ENCODE results near the gene ITGA2.

ITGA2 gene

GRCh38 chr5:53027913-53028312, 38.8 kb downstream of the ITGA2 start:
- DNase-seq (ENCODE audit: insufficient read length, low spot score) = no peak
- TF ChIP-seq POLR2A (IDR thresholded peaks at IDR 0.05; ENCODE audit: low read depth, low read length) = no peak
- no peak for TF ChIP-seq TAF1 (IDR thresholded peaks at IDR 0.05; ENCODE audit: low read depth, low read length)
- no peak for TF ChIP-seq SPI1 (IDR thresholded peaks at IDR 0.05; ENCODE audit: low read depth, low read length)
- TF ChIP-seq POLR2AphosphoS5 (IDR thresholded peaks at IDR 0.05; ENCODE audit: low read depth, low read length) = no peak
- TF ChIP-seq PAX5 (IDR thresholded peaks at IDR 0.05; ENCODE audit: insufficient read depth, low read length, severe bottlenecking) = no peak
- TF ChIP-seq POU2F2 (IDR thresholded peaks at IDR 0.05; ENCODE audit: low read depth, low read length) = no peak
- no peak for FAIRE-seq

- no peak for TF ChIP-seq SPI1 (IDR thresholded peaks at IDR 0.05; ENCODE audit: low read depth, low read length)
- no peak for TF ChIP-seq POLR2AphosphoS5 (IDR thresholded peaks at IDR 0.05; ENCODE audit: low read depth, low read length)
- no peak for TF ChIP-seq PAX5 (IDR thresholded peaks at IDR 0.05; ENCODE audit: insufficient read depth, low read length, severe bottlenecking)
- no peak for TF ChIP-seq POLR2A (IDR thresholded peaks at IDR 0.05; ENCODE audit: low read depth, low read length)
- no peak for TF ChIP-seq TAF1 (IDR thresholded peaks at IDR 0.05; ENCODE audit: low read depth, low read length)
- TF ChIP-seq POU2F2 (IDR thresholded peaks at IDR 0.05; ENCODE audit: low read depth, low read length) = no peak
- no peak for DNase-seq (ENCODE audit: insufficient read length, low spot score)
- FAIRE-seq = no peak
Observed at GRCh38 chr5:53029608-53030007, 40.5 kb downstream of the ITGA2 start.

DNA sequence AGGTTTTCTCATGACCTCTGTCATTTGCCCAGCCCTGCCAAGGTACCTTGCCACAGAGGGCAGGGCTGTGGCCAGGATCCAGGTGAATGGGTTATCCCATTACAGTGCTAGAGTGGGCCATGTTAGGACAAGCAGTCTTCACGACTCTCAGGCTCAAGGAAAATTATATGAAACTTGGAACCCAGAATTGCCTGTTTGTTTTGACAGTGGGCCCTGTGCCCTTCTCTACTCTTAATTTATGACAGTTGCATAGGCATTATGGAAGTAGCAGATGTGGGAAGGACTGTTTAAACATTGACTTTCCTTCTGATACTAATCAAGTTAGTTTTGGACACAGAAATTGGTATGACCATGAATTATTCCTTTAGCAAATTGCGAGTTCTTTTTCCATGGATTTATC, 41.7 kb downstream of the ITGA2 start:
- DNase-seq (ENCODE audit: insufficient read length, low spot score) = no peak
- TF ChIP-seq POU2F2 (IDR thresholded peaks at IDR 0.05; ENCODE audit: low read depth, low read length) = no peak
- TF ChIP-seq TAF1 (IDR thresholded peaks at IDR 0.05; ENCODE audit: low read depth, low read length) = no peak
- no peak for TF ChIP-seq PAX5 (IDR thresholded peaks at IDR 0.05; ENCODE audit: insufficient read depth, low read length, severe bottlenecking)
- TF ChIP-seq POLR2A (IDR thresholded peaks at IDR 0.05; ENCODE audit: low read depth, low read length) = no peak
- no peak for TF ChIP-seq POLR2AphosphoS5 (IDR thresholded peaks at IDR 0.05; ENCODE audit: low read depth, low read length)
- TF ChIP-seq SPI1 (IDR thresholded peaks at IDR 0.05; ENCODE audit: low read depth, low read length) = no peak
- FAIRE-seq = no peak

- FAIRE-seq (no peak), DNase-seq (ENCODE audit: insufficient read length, low spot score) (no peak)
- no peak for TF ChIP-seq TAF1 (IDR thresholded peaks at IDR 0.05; ENCODE audit: low read depth, low read length)
- no peak for TF ChIP-seq SPI1 (IDR thresholded peaks at IDR 0.05; ENCODE audit: low read depth, low read length)
- no peak for TF ChIP-seq POLR2A (IDR thresholded peaks at IDR 0.05; ENCODE audit: low read depth, low read length)
- no peak for TF ChIP-seq POU2F2 (IDR thresholded peaks at IDR 0.05; ENCODE audit: low read depth, low read length)
- TF ChIP-seq POLR2AphosphoS5 (IDR thresholded peaks at IDR 0.05; ENCODE audit: low read depth, low read length) = no peak
- TF ChIP-seq PAX5 (IDR thresholded peaks at IDR 0.05; ENCODE audit: insufficient read depth, low read length, severe bottlenecking) = no peak
Observed at GRCh38 chr5:53031695-53032096, 42.5 kb downstream of the ITGA2 start.

GRCh38 chr5:53032188-53032587, 43.0 kb downstream of the ITGA2 start:
- no peak for DNase-seq (ENCODE audit: insufficient read length, low spot score)
- no peak for TF ChIP-seq POLR2AphosphoS5 (IDR thresholded peaks at IDR 0.05; ENCODE audit: low read depth, low read length)
- no peak for TF ChIP-seq TAF1 (IDR thresholded peaks at IDR 0.05; ENCODE audit: low read depth, low read length)
- no peak for TF ChIP-seq PAX5 (IDR thresholded peaks at IDR 0.05; ENCODE audit: insufficient read depth, low read length, severe bottlenecking)
- TF ChIP-seq SPI1 (IDR thresholded peaks at IDR 0.05; ENCODE audit: low read depth, low read length) = no peak
- no peak for TF ChIP-seq POLR2A (IDR thresholded peaks at IDR 0.05; ENCODE audit: low read depth, low read length)
- TF ChIP-seq POU2F2 (IDR thresholded peaks at IDR 0.05; ENCODE audit: low read depth, low read length) = no peak
- FAIRE-seq = no peak

GRCh38 chr5:53034832-53035231, 45.7 kb downstream of the ITGA2 start:
- DNase-seq (ENCODE audit: insufficient read length, low spot score) = no peak
- TF ChIP-seq TAF1 (IDR thresholded peaks at IDR 0.05; ENCODE audit: low read depth, low read length) (no peak), POLR2A (IDR thresholded peaks at IDR 0.05; ENCODE audit: low read depth, low read length) (no peak), SPI1 (IDR thresholded peaks at IDR 0.05; ENCODE audit: low read depth, low read length) (no peak), PAX5 (IDR thresholded peaks at IDR 0.05; ENCODE audit: insufficient read depth, low read length, severe bottlenecking) (no peak), POLR2AphosphoS5 (IDR thresholded peaks at IDR 0.05; ENCODE audit: low read depth, low read length) (no peak), POU2F2 (IDR thresholded peaks at IDR 0.05; ENCODE audit: low read depth, low read length) (no peak)
- no peak for FAIRE-seq

DNA sequence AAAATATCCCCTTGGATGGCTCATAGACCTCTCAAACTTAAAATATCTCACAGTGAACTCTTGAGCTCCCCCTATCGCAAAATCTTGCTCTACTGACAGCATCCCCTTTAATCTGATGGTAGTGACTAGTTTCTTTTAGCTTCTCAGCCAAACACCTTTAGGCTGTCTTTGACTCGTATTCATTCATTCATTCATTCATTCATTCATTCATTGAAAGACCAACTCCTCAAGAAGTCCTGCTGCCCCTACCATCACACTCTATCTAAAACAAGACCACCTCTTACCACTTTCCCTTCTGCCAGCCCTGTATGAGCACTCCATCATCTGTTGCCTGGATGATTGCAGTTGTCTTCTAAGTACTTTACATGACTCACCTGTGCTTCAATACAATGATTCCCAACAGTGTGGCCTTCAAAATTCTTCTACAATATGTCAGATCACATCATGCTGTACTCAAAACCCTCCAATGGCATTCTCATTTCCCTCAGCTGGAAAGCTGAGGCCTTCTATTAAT, 46.8 kb downstream of the ITGA2 start:
- FAIRE-seq (no peak), DNase-seq (ENCODE audit: insufficient read length, low spot score) (no peak)
- TF ChIP-seq POLR2A (IDR thresholded peaks at IDR 0.05; ENCODE audit: low read depth, low read length) (no peak), POLR2AphosphoS5 (IDR thresholded peaks at IDR 0.05; ENCODE audit: low read depth, low read length) (no peak), TAF1 (IDR thresholded peaks at IDR 0.05; ENCODE audit: low read depth, low read length) (no peak), SPI1 (IDR thresholded peaks at IDR 0.05; ENCODE audit: low read depth, low read length) (no peak), POU2F2 (IDR thresholded peaks at IDR 0.05; ENCODE audit: low read depth, low read length) (no peak), PAX5 (IDR thresholded peaks at IDR 0.05; ENCODE audit: insufficient read depth, low read length, severe bottlenecking) (no peak)

- DNase-seq (ENCODE audit: insufficient read length, low spot score) (no peak), FAIRE-seq (no peak)
- no peak for TF ChIP-seq POU2F2 (IDR thresholded peaks at IDR 0.05; ENCODE audit: low read depth, low read length)
- no peak for TF ChIP-seq POLR2AphosphoS5 (IDR thresholded peaks at IDR 0.05; ENCODE audit: low read depth, low read length)
- no peak for TF ChIP-seq POLR2A (IDR thresholded peaks at IDR 0.05; ENCODE audit: low read depth, low read length)
- TF ChIP-seq TAF1 (IDR thresholded peaks at IDR 0.05; ENCODE audit: low read depth, low read length) = no peak
Observed at GRCh38 chr5:53037141-53037859, 48.1 kb downstream of the ITGA2 start.

DNA sequence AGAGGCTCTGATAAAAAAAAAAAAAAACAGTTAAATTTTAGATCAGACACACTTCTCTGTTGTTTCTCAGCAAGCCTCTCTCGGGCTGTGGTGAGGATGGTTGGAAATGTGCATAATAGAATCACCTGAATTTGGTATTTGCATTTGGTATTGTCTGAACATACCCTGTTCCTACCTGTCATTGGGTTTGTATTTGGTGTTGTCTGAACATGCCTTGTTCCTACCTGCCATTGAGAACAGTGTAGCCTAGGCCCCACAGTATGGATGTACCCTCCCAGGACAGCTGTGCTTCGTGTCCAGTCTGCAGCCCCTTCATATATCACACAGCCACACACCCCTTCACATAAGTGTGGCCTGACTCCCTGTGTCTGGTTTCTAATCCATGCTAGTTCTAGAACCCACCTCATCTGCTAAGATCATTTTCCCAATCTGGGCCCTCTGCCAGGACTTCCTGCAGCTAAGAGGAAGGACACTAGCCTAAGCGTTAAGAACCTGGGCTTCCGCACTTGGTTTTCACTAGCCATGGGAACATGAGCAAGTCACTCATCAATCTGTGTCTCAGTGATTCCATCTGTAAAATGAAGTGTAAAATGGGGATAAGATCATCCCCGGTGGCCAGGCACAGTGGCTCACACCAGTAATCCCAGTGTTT, 49.2 kb downstream of the ITGA2 start:
- DNase-seq (ENCODE audit: insufficient read length, low spot score) = no peak
- no peak for FAIRE-seq
- TF ChIP-seq TAF1 (IDR thresholded peaks at IDR 0.05; ENCODE audit: low read depth, low read length) (no peak), POLR2AphosphoS5 (IDR thresholded peaks at IDR 0.05; ENCODE audit: low read depth, low read length) (no peak)

All from GM12891 (cell line).